Testis (tissue), 2 donors: ENCODE data around the gene CD300H.

Experiments used
- CTCF ChIP-seq, 3 experiments: fragments of 450-650 bp in 2 of 3; fragments of 200-600 bp in 1 of 3; sonication (generic) in 1 of 3; IDR thresholded peaks; one replicate each; pipeline ENCODE4 v1.5.1; 2016 to 2019; ENCODE audit warnings: antibody characterized with exemption in 3 of 3, mild to moderate bottlenecking in 2 of 3, moderate library complexity in 1 of 3
- POLR2A ChIP-seq: fragments of 450-650 bp; IDR thresholded peaks from one replicate; pipeline ENCODE4 v1.6.1; 2017; ENCODE audit warnings: antibody characterized with exemption, mild to moderate bottlenecking, moderate library complexity

DNA sequence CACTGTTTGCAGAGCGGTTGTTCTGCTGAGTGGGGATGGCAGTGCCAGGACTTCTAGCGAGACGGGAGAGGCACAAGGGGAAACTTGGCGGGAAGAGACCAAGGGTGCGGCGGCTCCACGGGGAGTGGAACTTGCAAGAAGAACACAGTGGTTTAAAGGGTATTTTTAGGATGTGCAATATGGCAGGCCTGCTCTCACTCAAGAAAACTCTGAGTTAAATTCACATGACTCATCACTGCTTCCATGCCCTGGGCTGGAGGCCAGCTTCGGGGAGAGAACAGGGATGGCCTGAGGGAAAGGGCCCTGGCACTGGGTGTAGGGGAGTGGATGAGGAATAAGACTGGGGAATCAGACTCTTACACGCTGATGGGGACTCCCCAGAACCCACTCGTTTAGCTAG lies 38.1 kb upstream of the CD300H start:
- TF ChIP-seq CTCF (IDR thresholded peaks at IDR 0.05) = no peak
- no peak for TF ChIP-seq POLR2A
